Ascending aorta (tissue), 2 donors: ENCODE data around the gene CX3CL1. TPM values are rescaled to one million over a fixed set of nuclear protein-coding genes. Genes with fewer than 3 reads are reported as not detected.

Source experiments
- DNase-seq, 2 donors: peaks; one replicate each; pipeline ENCODE4 v3.0.0-alpha.2; 2019; ENCODE audit warnings: low spot score in 2 of 2
- H3K27ac ChIP-seq, 2 donors: fragments of 200-600 bp; sonication (generic); one replicate each; pipeline ENCODE4 v1.5.1; 2016 to 2017; ENCODE audit warnings: mild to moderate bottlenecking in 1 of 2
- H3K27me3 ChIP-seq: fragments of 200-600 bp; sonication (generic); one replicate; pipeline ENCODE4 v1.5.1; 2017
- H3K36me3 ChIP-seq, 2 donors: fragments of 200-600 bp; sonication (generic); one replicate each; pipeline ENCODE4 v1.5.1; 2016
- H3K4me1 ChIP-seq, 2 donors: fragments of 200-600 bp; sonication (generic); one replicate each; pipeline ENCODE4 v1.5.1; 2016 to 2017; ENCODE audit warnings: mild to moderate bottlenecking in 1 of 2
- H3K4me3 ChIP-seq, 2 donors: fragments of 200-600 bp; sonication (generic); one replicate each; pipeline ENCODE4 v1.5.1; 2016 to 2017; ENCODE audit warnings: mild to moderate bottlenecking in 1 of 2
- H3K9me3 ChIP-seq, 2 donors: fragments of 200-600 bp; sonication (generic); one replicate each; pipeline ENCODE4 v1.5.1; 2016
- intact Hi-C: fragments of 100-400 bp; cut with DNase I; formaldehyde crosslinking; loops from one replicate; pipeline ENCODE4 v1.15.1; 2023
- total RNA-seq: library from RNA; depleted of rRNA; stranded (reverse); fragments of >200 nt; gene quantifications from one replicate; pipeline ENCODE4 v1.1.0, GENCODE V29; 2016
- TF ChIP-seq, protein P1 (sequence below), 3 experiments: fragments of 200-600 bp in 2 of 3; fragments of 450-650 bp in 1 of 3; sonication (generic) in 2 of 3; IDR thresholded peaks; one replicate each; pipeline ENCODE4 v1.5.1; 2016 to 2019; ENCODE audit warnings: antibody characterized with exemption in 3 of 3, mild to moderate bottlenecking in 1 of 3, moderate library complexity in 1 of 3

The CX3CL1 gene
- total RNA-seq, 1 donor from 2014 or later: 251 TPM

GRCh38 chr16:57413733-57414132 lies 41.4 kb downstream of the CX3CL1 start:
- TF ChIP-seq, protein P1, sequence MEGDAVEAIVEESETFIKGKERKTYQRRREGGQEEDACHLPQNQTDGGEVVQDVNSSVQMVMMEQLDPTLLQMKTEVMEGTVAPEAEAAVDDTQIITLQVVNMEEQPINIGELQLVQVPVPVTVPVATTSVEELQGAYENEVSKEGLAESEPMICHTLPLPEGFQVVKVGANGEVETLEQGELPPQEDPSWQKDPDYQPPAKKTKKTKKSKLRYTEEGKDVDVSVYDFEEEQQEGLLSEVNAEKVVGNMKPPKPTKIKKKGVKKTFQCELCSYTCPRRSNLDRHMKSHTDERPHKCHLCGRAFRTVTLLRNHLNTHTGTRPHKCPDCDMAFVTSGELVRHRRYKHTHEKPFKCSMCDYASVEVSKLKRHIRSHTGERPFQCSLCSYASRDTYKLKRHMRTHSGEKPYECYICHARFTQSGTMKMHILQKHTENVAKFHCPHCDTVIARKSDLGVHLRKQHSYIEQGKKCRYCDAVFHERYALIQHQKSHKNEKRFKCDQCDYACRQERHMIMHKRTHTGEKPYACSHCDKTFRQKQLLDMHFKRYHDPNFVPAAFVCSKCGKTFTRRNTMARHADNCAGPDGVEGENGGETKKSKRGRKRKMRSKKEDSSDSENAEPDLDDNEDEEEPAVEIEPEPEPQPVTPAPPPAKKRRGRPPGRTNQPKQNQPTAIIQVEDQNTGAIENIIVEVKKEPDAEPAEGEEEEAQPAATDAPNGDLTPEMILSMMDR (IDR thresholded peaks at IDR 0.05): no peak
- Histone ChIP-seq H3K9me3 (no peaks in the 10 kb centered on the region), H3K27ac (no peak overlapping the region), H3K4me1 (peaks cover 3 to 18% of the 10 kb centered on the region in 2 donors), H3K36me3 (no peaks in the 10 kb centered on the region), H3K27me3 (no peaks in the 10 kb centered on the region), H3K4me3 (no peak overlapping the region)
- intact Hi-C loops: no loop called here
- DNase-seq: no peak

- Histone ChIP-seq H3K4me1 (peaks cover 3 to 26% of the 10 kb centered on the region in 2 donors), H3K36me3 (no peaks in the 10 kb centered on the region), H3K27ac (no peak overlapping the region), H3K4me3 (no peak overlapping the region), H3K27me3 (no peaks in the 10 kb centered on the region), H3K9me3 (no peaks in the 10 kb centered on the region)
- TF ChIP-seq, protein P1 (IDR thresholded peaks at IDR 0.05): no peak
- DNase-seq: no peak
- intact Hi-C loops: loop anchor here (2.0 to 5.0 kb wide), 2 partner anchors 31 to 99 kb away; no protein-coding TSS in a partner anchor
Observed at GRCh38 chr16:57416084-57416483, 43.8 kb downstream of the CX3CL1 start.

DNA sequence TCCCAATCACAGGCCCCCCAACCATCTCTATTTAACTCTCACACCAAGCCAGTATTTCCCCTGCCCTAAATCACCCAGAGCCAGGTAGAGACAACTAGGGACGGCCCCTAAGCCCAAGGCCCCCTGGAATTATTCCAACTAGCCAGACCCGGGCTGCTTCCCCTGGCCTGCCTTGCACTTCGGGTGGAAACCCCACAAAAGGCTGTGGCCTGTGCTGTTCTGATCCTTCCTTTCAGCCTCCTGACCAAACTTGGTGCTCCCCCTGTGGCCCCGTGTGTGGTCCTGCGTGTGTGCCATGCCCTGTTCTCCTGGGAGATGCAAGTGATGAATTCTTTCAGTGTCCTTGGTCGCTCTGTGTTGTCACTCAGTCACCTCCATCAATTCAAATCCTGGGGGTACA lies 47.2 kb downstream of the CX3CL1 start:
- peak overlapping the region in 1 of 2 donors; percentile 33 for H3K4me3 ChIP-seq
- TF ChIP-seq, protein P1 (IDR thresholded peaks at IDR 0.05): no peak
- intact Hi-C loops: loop anchor here (2.0 to 5.0 kb wide), 3 partner anchors 47 to 102 kb away; partner anchors contain the start of gene CX3CL1

DNA sequence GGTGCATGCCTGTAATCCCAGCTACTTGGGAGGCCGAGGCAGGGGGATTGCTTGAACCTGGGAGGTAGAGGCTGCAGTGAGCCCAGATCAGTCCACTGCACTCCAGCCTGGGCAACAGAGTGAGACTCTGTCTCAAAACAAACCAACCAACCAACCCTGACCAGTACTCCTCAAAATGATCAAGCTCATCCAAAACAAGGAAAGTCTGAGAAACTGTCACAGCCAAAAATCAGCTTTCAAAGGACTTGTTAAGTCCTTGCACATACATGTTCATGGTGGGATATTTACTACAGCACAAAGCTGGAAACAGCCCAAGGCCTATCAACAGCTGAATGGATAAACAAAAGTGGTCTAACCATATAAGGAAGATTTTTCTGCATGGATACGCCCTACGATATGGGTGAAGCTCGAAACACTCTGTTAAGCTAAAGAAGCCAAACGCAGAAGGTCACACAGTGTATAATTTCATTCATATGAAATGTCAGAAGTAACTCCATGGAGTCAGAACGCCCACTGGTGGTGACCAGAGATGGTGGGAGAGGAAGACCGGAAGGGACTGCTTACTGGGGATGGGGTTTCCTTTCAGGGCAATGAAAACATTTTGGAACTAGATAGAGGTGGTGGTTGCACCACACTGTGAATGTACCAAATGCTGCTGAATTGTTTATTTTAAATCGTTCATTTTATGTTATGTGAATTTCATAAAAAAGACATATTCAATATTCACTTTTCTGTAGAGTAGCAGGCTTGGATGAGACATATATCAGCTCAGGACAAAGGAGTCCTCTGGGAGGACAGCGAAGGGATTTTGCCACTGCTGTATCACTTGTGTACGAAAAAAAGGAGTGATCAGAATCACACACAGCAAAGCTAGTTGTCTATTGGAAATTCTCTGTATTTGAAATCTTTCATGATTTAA lies 50.0 kb downstream of the CX3CL1 start:
- intact Hi-C loops: loop anchor here (1.0 to 5.0 kb wide), 3 partner anchors 122 to 330 kb away; partner anchors contain the start of genes ARL2BP and CPNE2
- Histone ChIP-seq H3K27ac (peak overlapping the region; percentile 28 to 58), H3K4me3 (no peak overlapping the region), H3K27me3 (no peaks in the 10 kb centered on the region), H3K36me3 (peaks cover 0 to 3% of the 10 kb centered on the region in 2 donors), H3K4me1 (peaks cover 0 to 24% of the 10 kb centered on the region in 2 donors), H3K9me3 (no peaks in the 10 kb centered on the region)
- peak in 1 of 2 donors; percentile 83 for DNase-seq
- TF ChIP-seq, protein P1 (IDR thresholded peaks at IDR 0.05): peak; percentile 71 to 87 (median 79)

More for the DNA sequence above, 47.2 kb downstream of the CX3CL1 start:
- Histone ChIP-seq H3K27ac (peak overlapping the region; percentile 76 to 82), H3K36me3 (no peaks in the 10 kb centered on the region), H3K4me1 (peaks cover 3 to 35% of the 10 kb centered on the region in 2 donors), H3K27me3 (no peaks in the 10 kb centered on the region), H3K9me3 (no peaks in the 10 kb centered on the region)
- DNase-seq: no peak

GRCh38 chr16:57423152-57423551 lies 50.9 kb downstream of the CX3CL1 start:
- Histone ChIP-seq H3K36me3 (peaks cover 2 to 10% of the 10 kb centered on the region in 2 donors), H3K4me1 (peaks cover 0 to 21% of the 10 kb centered on the region in 2 donors), H3K27ac (no peak overlapping the region), H3K9me3 (no peaks in the 10 kb centered on the region), H3K4me3 (no peak overlapping the region), H3K27me3 (no peaks in the 10 kb centered on the region)
- TF ChIP-seq, protein P1 (IDR thresholded peaks at IDR 0.05): no peak
- DNase-seq: no peak
- intact Hi-C loops: loop anchor here (2.0 to 5.0 kb wide), 2 partner anchors 178 to 331 kb away; partner anchors contain the start of genes ARL2BP and CPNE2
